HepG2 (cell line): Measurements from ENCODE around the gene RAB1B. TPM values are rescaled to one million over a fixed set of nuclear protein-coding genes. Genes with fewer than 3 reads are reported as not detected.
A peak's percentile ranks its signal among the peaks of the same experiment; 100 is the strongest.

ENCODE experiments used
- ATRX ChIP-seq: sonication (generic); formaldehyde crosslinking; IDR thresholded peaks from 2 replicates; pipeline ENCODE4 v1.4.0; 2020; ENCODE audit warnings: missing genetic modification reagents, borderline replicate concordance
- FOSL1 ChIP-seq: sonication (generic); formaldehyde crosslinking; IDR thresholded peaks from 2 replicates; pipeline ENCODE4 v1.9.0; 2021; ENCODE audit warnings: missing genetic modification reagents, borderline replicate concordance
- HOXD1 ChIP-seq: sonication (generic); formaldehyde crosslinking; IDR thresholded peaks from 2 replicates; pipeline ENCODE4 v1.5.0; 2020; ENCODE audit warnings: missing genetic modification reagents
- JUND ChIP-seq: sonication (generic); formaldehyde crosslinking; IDR thresholded peaks from 2 replicates; pipeline ENCODE4 v1.8.0; 2022; ENCODE audit warnings: mild to moderate bottlenecking, missing genetic modification reagents
- MAFG ChIP-seq: sonication (generic); formaldehyde crosslinking; IDR thresholded peaks from 2 replicates; pipeline ENCODE4 v1.5.1; 2020; ENCODE audit warnings: mild to moderate bottlenecking, missing genetic modification reagents
- MAFK ChIP-seq, 2 experiments: IDR thresholded peaks in 1 of 2; conservative IDR thresholded peaks in 1 of 2; 2 replicates each; pipeline ENCODE4 v1.6.1; 2011; ENCODE audit warnings: improper control_type of control experiment in 2 of 2, low read length in 2 of 2
- NBN ChIP-seq: fragments of 450-650 bp; conservative IDR thresholded peaks from 2 replicates; pipeline ENCODE4 v1.6.1; 2017
- NFYB ChIP-seq: sonication (generic); formaldehyde crosslinking; IDR thresholded peaks from 2 replicates; pipeline ENCODE4 v1.4.0; 2020; ENCODE audit warnings: missing genetic modification reagents
- NR3C1 ChIP-seq: sonication (generic); formaldehyde crosslinking; IDR thresholded peaks from 2 replicates; pipeline ENCODE4 v1.4.0; 2020; ENCODE audit warnings: missing genetic modification reagents
- SAP130 ChIP-seq: IDR thresholded peaks from 2 replicates; pipeline ENCODE4 v1.6.1; 2016; ENCODE audit warnings: low read depth
- SIN3B ChIP-seq: fragments of 150-350 bp; IDR thresholded peaks from 2 replicates; pipeline ENCODE4 v1.6.1; 2014; ENCODE audit warnings: low read length
- SMARCE1 ChIP-seq: fragments of 450-650 bp; IDR thresholded peaks from 2 replicates; pipeline ENCODE4 v1.6.1; 2017; ENCODE audit warnings: borderline replicate concordance
- SPEN ChIP-seq: sonication (generic); formaldehyde crosslinking; IDR thresholded peaks from 2 replicates; pipeline ENCODE4 v1.5.1; 2020; ENCODE audit warnings: low read depth, mild to moderate bottlenecking, missing genetic modification reagents
- SUZ12 ChIP-seq: fragments of 150-350 bp; IDR thresholded peaks from 2 replicates; pipeline ENCODE4 v1.6.1; 2014; ENCODE audit warnings: low read depth, low read length
- TRIM24 ChIP-seq: sonication (generic); formaldehyde crosslinking; IDR thresholded peaks from 2 replicates; pipeline ENCODE4 v1.8.0; 2022; ENCODE audit warnings: mild to moderate bottlenecking, missing genetic modification reagents
- ZMAT3 ChIP-seq: sonication (generic); formaldehyde crosslinking; conservative IDR thresholded peaks from 2 replicates; pipeline ENCODE4 v1.7.0; 2021; ENCODE audit warnings: missing genetic modification reagents
- ZMYM2 ChIP-seq: sonication (generic); formaldehyde crosslinking; IDR thresholded peaks from 2 replicates; pipeline ENCODE4 v1.8.0; 2022; ENCODE audit warnings: mild to moderate bottlenecking, missing genetic modification reagents
- ZNF343 ChIP-seq: sonication (generic); formaldehyde crosslinking; IDR thresholded peaks from 2 replicates; pipeline ENCODE4 v1.4.0; 2020; ENCODE audit warnings: mild to moderate bottlenecking, missing genetic modification reagents
- ZNF441 ChIP-seq: sonication (generic); formaldehyde crosslinking; IDR thresholded peaks from 2 replicates; pipeline ENCODE4 v1.7.0; 2021; ENCODE audit warnings: missing genetic modification reagents, borderline replicate concordance
- ZNF468 ChIP-seq: sonication (generic); formaldehyde crosslinking; IDR thresholded peaks from 2 replicates; pipeline ENCODE4 v1.8.0; 2022; ENCODE audit warnings: mild to moderate bottlenecking, moderate library complexity, missing genetic modification reagents
- ZNF780A ChIP-seq: sonication (generic); formaldehyde crosslinking; IDR thresholded peaks from 2 replicates; pipeline ENCODE4 v1.8.0; 2022; ENCODE audit warnings: mild to moderate bottlenecking, missing genetic modification reagents, moderate library complexity
- ZNF883 ChIP-seq: sonication (generic); formaldehyde crosslinking; IDR thresholded peaks from 2 replicates; pipeline ENCODE4 v1.5.1; 2020; ENCODE audit warnings: mild to moderate bottlenecking, missing genetic modification reagents; ENCODE audit errors: not compliant biosample characterization
- polyA plus RNA-seq, 8 experiments: library from polyadenylated mRNA; depleted of rRNA in 3 of 8; stranded (reverse) in 7 of 8; unstranded in 1 of 8; fragments of >200 nt; fragmentation: Illumina TruSeq in 4 of 8; extraction: Trizol in 4 of 8; gene quantifications; 2 replicates each; pipeline versions ENCODE4 v1.2.1 to v1.2.3, GENCODE V29; 2011 to 2016; ENCODE audit warnings: low read depth in 4 of 8, missing spikeins in 1 of 8, mixed read lengths in 1 of 8; ENCODE audit not compliant: insufficient read depth in 1 of 8
- total RNA-seq, 5 experiments: library from RNA; depleted of rRNA; stranded (reverse); fragments of >200 nt; fragmentation: Illumina TruSeq; extraction: Trizol; gene quantifications; 2 replicates each; pipeline ENCODE4 v1.2.3, GENCODE V29; 2016; ENCODE audit warnings: low read depth in 1 of 5
- TF ChIP-seq, protein P1 (sequence below): sonication (generic); formaldehyde crosslinking; IDR thresholded peaks from 2 replicates; pipeline ENCODE4 v1.5.0; 2020; ENCODE audit warnings: mild to moderate bottlenecking, missing genetic modification reagents
- TF ChIP-seq, protein P2 (sequence below): sonication (generic); formaldehyde crosslinking; IDR thresholded peaks from 2 replicates; pipeline ENCODE4 v1.4.0; 2020; ENCODE audit warnings: missing genetic modification reagents
- TF ChIP-seq, protein P3 (sequence below): sonication (generic); formaldehyde crosslinking; IDR thresholded peaks from 2 replicates; pipeline ENCODE4 v1.5.0; 2020; ENCODE audit warnings: mild to moderate bottlenecking, low read depth, missing genetic modification reagents, borderline replicate concordance
- TF ChIP-seq, protein P4 (sequence below): fragments of 450-650 bp; IDR thresholded peaks from 2 replicates; pipeline ENCODE4 v1.6.1; 2016

RAB1B gene
- total and polyA plus RNA-seq, 2 of the 13 experiments (the other 11 are each of a cell fraction or from before 2014, with no cell fraction given), result 77.9 to 87.9 TPM

DNA sequence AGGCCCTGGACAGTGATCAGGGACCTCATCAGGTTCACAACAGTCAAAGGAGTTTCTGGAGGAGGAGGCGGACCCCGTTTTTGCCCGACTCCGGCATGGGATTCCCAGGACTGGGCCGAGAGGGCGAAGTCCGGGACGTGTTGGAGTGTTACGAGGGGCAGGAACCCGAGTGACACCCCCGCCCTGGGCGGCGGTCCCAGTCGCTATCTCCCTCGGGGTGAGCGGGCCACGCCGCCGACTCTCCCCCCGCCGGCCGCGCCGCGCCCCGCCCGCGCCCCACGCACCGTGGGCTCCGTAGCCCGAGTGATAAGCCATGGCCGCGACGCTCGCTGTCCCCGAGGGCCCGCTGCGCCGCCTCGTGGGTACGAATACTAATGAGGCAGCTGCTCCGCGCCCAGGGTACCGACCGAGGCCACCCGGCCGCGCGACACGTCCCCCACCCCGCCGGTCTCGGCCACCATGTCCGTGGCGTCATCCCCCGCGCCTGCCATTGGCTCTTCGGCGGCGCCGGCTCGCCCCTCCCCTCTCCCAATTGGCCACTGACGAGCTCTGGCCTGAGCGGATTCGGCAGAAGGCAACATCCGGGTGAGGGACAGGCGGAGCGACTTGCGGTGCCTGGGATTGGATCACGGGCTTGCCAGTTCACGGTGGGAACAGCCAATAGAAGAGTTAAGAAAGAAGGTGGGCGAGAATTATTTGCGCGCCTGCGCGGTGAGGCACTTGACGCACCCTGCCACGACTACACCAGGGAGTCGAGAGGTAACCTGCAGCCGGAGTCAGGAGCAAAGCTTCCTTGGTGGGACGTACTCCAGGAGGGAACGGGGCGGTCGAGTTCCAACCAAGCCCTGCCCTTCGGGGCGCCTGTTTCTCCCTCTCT, 20.5 kb downstream of the RAB1B start, which contains the start of gene YIF1A (continued):
- TF ChIP-seq NR3C1 (CRISPR knock-in tag) (no peak), TRIM24 (no peak), ZMYM2 (CRISPR knock-in tag) (no peak), ATRX (CRISPR knock-in tag) (no peak), SUZ12 (no peak), ZNF780A (CRISPR knock-in tag) (no peak), NBN (no peak), ZNF468 (CRISPR knock-in tag) (no peak), MAFK (conservative IDR thresholded peaks at IDR 0.05 in 1 of 2, IDR thresholded peaks at IDR 0.05 in 1 of 2; ENCODE audit: low read length in 2 of 2) (no peak), ZMAT3 (CRISPR knock-in tag) (no peak; the same call in 1 of the 2 replicates), SPEN (peak; percentile 10), SMARCE1 (no peak), ZNF343 (no peak), MAFG (no peak), SIN3B (no peak), HOXD1 (CRISPR knock-in tag) (no peak), FOSL1 (no peak), ZNF883 (CRISPR knock-in tag) (no peak), ZNF441 (CRISPR knock-in tag) (peak; percentile 60; the same call in 1 of the 2 replicates), JUND (CRISPR knock-in tag) (peak; percentile 52; the same call in 1 of the 2 replicates), SAP130 (CRISPR knock-in tag) (peak; percentile 76), NFYB (peak; percentile 99)
- TF ChIP-seq, protein P1, sequence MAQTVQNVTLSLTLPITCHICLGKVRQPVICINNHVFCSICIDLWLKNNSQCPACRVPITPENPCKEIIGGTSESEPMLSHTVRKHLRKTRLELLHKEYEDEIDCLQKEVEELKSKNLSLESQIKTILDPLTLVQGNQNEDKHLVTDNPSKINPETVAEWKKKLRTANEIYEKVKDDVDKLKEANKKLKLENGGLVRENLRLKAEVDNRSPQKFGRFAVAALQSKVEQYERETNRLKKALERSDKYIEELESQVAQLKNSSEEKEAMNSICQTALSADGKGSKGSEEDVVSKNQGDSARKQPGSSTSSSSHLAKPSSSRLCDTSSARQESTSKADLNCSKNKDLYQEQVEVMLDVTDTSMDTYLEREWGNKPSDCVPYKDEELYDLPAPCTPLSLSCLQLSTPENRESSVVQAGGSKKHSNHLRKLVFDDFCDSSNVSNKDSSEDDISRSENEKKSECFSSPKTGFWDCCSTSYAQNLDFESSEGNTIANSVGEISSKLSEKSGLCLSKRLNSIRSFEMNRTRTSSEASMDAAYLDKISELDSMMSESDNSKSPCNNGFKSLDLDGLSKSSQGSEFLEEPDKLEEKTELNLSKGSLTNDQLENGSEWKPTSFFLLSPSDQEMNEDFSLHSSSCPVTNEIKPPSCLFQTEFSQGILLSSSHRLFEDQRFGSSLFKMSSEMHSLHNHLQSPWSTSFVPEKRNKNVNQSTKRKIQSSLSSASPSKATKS, result no peak
- TF ChIP-seq, protein P2, sequence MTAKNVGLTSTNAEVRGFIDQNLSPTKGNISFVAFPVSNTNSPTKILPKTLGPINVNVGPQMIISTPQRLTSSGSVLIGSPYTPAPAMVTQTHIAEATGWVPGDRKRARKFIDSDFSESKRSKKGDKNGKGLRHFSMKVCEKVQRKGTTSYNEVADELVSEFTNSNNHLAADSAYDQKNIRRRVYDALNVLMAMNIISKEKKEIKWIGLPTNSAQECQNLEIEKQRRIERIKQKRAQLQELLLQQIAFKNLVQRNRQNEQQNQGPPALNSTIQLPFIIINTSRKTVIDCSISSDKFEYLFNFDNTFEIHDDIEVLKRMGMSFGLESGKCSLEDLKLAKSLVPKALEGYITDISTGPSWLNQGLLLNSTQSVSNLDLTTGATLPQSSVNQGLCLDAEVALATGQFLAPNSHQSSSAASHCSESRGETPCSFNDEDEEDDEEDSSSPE (CRISPR knock-in tag), result peak; percentile 47; the same call in 1 of the 2 replicates
- TF ChIP-seq, protein P3, sequence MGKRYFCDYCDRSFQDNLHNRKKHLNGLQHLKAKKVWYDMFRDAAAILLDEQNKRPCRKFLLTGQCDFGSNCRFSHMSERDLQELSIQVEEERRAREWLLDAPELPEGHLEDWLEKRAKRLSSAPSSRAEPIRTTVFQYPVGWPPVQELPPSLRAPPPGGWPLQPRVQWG (CRISPR knock-in tag), result no peak
- TF ChIP-seq, protein P4, sequence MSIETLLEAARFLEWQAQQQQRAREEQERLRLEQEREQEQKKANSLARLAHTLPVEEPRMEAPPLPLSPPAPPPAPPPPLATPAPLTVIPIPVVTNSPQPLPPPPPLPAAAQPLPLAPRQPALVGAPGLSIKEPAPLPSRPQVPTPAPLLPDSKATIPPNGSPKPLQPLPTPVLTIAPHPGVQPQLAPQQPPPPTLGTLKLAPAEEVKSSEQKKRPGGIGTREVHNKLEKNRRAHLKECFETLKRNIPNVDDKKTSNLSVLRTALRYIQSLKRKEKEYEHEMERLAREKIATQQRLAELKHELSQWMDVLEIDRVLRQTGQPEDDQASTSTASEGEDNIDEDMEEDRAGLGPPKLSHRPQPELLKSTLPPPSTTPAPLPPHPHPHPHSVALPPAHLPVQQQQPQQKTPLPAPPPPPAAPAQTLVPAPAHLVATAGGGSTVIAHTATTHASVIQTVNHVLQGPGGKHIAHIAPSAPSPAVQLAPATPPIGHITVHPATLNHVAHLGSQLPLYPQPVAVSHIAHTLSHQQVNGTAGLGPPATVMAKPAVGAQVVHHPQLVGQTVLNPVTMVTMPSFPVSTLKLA, result peak; percentile 2; the same call in 1 of the 2 replicates
